ENCODE measurements around the gene ITGAX.
"Not testable (repeated sequence)": the region's sequence is repeated elsewhere in the genome, so short reads cannot be mapped to it uniquely, and the experiment has no call there.

The ITGAX gene

GRCh38 chr16:31354394-31355291, at the start of gene ITGAX:
TSS of gene ITGAX (plus strand) at chr16:31355176. CDS start at chr16:31355255, 79 bp downstream.
- DNase-seq = no peak

DNA sequence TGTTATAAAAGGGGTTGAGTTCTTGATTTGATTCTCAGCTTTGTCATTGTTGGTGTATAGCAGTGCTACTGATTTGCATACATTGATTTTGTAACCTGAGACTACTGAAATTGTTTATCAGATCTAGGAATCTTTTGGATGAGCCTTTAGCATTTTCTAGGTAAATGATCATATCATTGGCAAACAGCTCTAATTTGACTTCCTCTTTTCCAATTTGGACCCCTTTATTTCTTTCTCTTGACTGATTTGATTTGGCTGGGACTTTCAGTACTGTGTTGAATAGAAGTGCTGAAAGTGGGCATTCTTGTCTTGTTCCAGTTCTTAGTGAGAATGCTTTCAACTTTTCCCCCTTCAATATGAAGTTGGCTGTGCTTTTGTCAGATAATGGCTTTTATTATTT, 49.8 kb upstream of the ITGAX start:
- no peak for DNase-seq

DNA sequence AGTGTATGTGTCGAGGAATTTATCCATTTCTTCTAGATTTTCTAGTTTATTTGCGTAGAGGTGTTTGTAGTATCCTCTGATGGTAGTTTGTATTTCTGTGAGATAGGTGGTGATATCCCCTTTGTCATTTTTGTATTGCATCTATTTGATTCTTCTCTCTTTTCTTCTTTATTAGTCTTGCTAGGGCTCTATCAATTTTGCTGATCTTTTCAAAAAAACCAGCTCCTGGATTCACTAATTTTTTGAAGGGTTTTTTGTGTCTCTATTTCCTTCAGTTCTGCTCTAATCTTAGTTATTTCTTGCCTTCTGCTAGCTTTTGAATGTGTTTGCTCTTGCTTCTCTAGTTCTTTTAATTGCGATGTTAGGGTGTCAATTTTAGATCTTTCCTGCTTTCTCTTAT, 46.6 kb upstream of the ITGAX start:
- not testable (repeated sequence) for DNase-seq

GRCh38 chr16:31322500-31322899, 32.5 kb upstream of the ITGAX start:
- no peak for DNase-seq

DNA sequence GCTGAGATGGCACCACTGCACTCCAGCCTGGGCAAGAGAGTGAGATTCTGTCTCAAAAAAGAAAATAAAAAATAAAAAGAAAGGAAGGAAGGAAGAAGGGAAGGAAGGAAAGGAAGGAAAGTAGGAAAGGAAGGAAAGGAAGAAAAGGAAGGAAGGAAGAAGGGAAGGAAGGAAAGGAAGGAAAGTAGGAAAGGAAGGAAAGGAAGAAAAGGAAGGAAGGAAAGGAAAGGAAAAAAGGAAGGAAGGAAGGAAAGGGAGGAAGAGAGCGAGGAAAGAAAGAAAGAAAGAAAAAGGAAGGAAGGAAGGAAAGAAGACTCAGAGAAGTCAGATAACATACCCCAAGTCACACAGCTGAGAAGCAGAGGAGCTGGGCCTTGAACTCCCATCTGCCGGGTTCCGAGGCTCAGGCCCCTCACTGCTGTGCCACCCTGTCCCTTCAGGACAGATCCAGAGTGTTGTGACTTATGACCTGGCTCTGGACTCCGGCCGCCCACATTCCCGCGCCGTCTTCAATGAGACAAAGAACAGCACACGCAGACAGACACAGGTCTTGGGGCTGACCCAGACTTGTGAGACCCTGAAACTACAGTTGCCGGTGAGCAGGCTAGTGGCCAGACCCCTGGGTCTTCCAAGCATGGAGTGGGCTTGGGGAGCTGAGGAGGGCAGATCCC, 30.9 kb upstream of the ITGAX start:
- DNase-seq = no peak

GRCh38 chr16:31325171-31325570, 29.8 kb upstream of the ITGAX start:
- no peak for DNase-seq

- DNase-seq = no peak
Measured at GRCh38 chr16:31327646-31328225, 27.2 kb upstream of the ITGAX start.

DNA sequence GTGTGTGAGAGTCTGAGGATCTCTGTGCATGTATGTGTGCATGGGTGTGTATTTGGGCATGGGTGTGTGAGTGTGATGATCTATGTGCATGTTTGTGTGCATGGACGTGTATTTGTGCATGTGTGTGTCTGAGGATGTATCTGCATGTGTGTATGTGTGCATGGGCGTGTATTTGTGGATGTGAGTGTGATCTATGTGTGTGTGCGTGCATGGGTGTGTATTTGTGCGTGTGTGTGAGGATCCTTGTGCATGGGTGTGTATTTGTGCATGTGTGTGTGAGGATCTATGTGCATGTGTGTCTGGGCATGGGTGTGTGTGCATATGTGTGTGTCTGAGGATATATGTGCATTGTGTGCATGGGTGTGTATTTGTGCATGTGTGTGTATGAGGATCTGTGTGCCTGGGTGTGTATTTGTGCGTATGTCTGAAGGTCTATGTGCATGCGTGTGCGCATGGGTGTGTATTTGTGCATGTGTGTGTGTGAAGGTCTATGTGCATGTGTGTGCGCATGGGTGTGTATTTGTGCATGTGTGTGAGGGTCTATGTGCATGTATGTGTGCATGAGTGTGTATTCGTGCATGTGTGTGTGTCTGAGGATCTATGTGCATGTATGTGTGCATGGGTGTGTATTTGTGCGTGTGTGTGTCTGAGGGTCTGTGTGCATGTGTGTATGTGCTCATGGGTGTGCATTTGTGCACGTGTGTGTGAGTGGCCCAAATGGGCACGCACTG, 26.5 kb upstream of the ITGAX start:
- no peak for DNase-seq

DNA sequence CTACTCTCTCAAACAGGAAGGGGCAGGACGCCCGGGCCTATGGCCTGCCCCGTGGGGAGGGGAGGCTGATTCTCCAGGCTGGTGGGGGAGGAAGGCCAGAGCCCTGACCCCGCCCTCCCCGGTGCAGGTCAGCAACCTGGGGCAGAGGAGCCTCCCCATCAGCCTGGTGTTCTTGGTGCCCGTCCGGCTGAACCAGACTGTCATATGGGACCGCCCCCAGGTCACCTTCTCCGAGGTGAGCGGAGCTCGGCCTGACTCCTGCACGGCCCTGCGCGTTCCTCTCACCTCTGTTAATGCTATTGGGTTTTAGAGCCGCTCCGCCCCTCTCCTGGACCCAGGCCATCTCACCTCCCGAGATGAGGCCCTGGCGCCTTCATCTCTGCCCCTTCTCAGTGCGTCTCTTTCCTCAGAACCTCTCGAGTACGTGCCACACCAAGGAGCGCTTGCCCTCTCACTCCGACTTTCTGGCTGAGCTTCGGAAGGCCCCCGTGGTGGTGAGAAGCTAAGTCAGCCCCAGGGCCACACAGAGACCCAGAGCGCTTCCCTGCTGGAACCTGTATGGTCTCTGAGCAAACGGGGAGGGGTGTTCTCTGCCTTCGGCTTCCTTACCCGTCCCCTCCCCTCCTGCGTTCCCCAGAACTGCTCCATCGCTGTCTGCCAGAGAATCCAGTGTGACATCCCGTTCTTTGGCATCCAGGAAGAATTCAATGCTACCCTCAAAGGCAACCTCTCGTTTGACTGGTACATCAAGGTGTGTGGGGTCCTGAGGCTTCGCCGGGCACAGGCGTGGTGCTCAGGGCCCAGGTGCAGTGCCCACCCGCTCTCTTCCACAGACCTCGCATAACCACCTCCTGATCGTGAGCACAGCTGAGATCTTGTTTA, 25.1 kb upstream of the ITGAX start:
- no peak for DNase-seq

GRCh38 chr16:31330553-31330890, 24.5 kb upstream of the ITGAX start:
- no peak for DNase-seq

GRCh38 chr16:31331141-31331764, 23.7 kb upstream of the ITGAX start:
- DNase-seq = no peak

DNA sequence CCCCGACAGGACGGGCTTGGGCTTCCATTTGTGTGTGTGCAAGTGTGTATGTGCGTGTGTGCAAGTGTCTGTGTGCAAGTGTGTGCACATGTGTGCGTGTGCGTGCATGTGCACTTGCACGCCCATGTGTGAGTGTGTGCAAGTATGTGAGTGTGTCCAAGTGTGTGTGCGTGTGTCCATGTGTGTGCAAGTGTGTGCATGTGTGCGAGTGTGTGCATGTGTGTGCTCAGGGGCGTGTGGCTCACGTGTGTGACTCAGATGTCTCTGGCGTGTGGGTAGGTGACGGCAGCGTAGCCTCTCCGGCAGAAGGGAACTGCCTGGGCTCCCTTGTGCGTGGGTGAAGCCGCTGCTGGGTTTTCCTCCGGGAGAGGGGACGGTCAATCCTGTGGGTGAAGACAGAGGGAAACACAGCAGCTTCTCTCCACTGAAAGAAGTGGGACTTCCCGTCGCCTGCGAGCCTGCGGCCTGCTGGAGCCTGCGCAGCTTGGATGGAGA, 23.1 kb upstream of the ITGAX start:
- DNase-seq = no peak

DNA sequence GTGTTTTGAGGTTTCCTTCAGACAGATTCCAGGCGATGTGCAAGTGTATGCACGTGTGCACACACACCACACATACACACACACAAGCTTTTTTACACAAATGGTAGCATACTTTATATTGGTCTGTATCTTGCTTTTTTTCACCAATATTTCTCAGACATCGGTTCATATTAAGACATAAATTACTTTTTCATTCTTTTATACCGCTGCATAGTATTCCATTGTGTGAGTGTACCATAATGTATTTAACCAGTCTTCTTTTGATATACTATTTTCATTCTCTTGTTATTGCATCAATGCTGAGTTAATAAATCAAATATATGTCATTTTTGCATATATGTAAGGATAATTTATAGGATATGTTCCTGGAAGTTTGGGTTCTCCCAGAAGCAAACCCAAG, 22.4 kb upstream of the ITGAX start:
- no peak for DNase-seq

DNA sequence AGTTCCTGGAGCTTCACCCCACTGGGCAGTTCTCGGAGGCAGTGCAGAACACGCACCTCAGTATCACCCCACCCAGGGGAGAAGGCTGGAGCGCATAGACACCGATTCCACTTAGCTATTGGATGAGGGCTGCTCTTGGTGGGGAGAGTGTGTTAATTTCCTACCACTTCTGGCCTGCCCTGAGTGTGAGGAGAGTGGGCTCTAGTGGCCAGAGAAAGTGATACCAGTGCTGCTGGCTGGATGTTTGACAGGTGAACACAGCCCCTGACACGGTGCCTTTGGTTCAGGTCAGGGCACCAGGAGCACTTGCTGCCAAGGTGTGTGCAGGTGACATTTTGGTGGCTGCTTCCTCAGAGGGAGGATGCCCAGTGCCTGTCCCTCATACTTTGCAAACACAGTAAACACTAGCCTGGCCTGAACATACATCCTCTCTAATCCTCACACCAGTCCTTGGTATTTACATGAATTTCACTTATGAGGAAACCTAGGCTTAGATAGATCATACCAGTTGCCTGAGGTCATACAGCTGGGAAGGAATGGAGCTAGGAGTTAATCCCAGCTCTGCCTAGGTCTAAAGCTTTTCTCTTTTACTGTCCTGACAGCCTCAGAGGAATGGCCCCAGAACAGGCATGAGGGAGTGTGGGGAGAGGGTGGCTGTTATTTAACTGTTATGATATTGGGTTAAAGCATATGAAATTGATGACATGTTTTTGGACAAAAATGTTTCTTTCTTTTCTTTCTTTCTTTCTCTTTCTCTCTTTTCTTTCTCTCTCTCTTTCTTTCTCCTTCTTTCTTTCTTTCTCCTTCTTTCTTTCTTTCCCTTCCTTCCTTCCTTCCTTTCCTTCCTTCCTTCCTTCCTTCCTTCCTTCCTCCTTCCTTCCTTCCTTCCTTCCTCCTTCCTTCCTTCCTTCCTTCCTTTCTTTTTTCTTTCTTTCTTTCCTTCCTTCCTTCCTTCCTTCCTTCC, 21.0 kb upstream of the ITGAX start:
- no peak for DNase-seq

DNA sequence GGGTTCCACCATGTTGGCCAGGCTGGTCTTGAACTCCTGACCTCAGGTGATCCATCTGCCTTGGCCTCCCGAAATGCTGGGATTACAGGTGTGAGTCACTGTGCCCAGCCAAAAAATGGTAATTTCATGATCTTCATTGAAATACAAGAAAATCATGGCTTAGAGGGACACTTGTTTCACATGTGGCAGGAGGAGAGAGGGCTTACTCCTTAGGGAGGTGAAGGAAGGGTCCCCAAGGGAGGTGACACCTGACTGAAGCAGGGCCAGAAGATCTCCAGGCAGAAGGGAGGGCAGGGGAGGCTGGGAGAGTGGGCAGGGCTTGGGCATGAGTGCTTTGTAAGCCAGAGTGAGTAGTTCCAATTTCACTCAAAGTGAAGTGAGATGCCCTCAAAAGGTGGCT, 20.0 kb upstream of the ITGAX start:
- no peak for DNase-seq

DNA sequence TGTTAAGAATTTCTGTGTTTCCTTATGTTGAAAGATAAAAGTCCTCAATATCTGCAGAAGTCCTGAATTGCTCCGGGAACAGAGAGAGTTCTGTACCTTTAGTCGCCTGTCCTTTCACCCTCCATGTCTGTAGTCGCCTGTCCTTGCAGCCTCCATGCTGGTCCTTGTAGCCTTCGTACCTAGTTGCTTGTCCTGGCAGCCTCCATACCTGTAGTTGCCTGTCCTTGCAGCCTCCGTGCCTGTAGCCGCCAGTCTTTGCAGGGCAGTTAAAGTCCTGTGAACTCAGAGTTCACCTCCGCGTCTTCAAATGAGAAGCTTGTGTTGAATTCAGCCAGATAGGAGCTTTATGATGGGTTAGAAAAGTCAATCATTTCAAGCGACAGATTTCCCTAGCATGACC, 19.5 kb upstream of the ITGAX start:
- no peak for DNase-seq

- not testable (repeated sequence) for DNase-seq
Measured at GRCh38 chr16:31338166-31338685, 16.8 kb upstream of the ITGAX start.

- DNase-seq = no peak
Measured at GRCh38 chr16:31344712-31345111, 10.3 kb upstream of the ITGAX start.

DNA sequence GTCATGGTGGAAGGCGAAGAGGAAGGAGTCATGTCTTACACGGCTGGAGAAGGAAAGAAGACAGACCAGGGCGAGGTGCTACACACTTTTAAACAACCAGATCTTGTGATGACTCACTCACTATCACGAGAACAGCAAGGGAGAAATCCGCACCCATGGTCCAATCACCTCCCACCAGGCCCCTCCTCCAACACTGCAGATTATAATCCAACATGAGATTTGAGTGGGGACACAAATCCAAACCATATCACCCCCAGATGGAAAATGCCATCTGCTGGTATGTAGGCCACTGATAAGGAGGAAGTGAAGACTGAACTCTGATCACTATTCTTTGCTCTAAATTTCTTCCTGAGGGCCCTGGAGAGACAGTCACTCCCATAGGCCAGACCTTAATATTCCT, 7.5 kb upstream of the ITGAX start:
- no peak for DNase-seq

DNA sequence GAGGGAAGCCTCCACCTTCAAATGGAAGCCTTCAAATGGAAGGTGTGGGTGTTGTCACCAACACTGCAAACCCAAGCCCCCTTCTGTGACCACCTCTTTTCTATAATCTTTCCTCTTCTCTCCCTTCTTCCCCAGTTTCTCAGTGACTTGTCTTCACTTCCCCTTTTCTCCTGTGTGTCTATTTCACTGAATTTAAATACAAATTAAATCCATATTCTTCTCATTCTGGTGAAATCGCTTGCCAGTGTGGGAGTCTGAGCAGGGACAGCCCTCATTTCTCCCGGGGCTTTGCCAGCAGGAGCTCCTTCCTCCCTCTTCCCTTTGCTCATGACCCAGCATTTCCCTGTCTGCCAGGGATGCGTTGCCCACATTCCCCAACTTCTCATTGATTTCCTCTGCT, 6.4 kb upstream of the ITGAX start:
- DNase-seq = no peak
